Epithelial cell of umbilical artery (primary cell): ENCODE results near the gene RANBP2. TPM values are rescaled to one million over a fixed set of nuclear protein-coding genes. Genes with fewer than 3 reads are reported as not detected.

Experiments
- total RNA-seq: library from RNA; depleted of rRNA; stranded (reverse); fragments of >200 nt; gene quantifications from 2 replicates; pipeline ENCODE4 v1.2.3, GENCODE V29; 2014

The RANBP2 gene
- 77.6 and 95.4 TPM in 2 replicates for total RNA-seq

GRCh38 chr2:108719149-108720044 lies at the start of gene RANBP2:
Gene RANBP2 (plus strand): TSS chr2:108719482. CDS start chr2:108719607, 125 bp downstream.

GRCh38 chr2:108786354-108787215 lies 67.3 kb downstream of the RANBP2 start, which contains the start of gene CCDC138:
Gene CCDC138 (plus strand): TSS chr2:108786771. CDS start chr2:108786823, 52 bp downstream.

Other genes starting within 250 kb of the RANBP2 start
- 137 and 199 TPM in 2 replicates for gene LIMS1, start 185.0 kb upstream of the RANBP2 start, total RNA-seq
- 8.8 and 16.9 TPM in 2 replicates for gene CCDC138, start 67.3 kb downstream of the RANBP2 start, total RNA-seq